ENCODE results near the gene SLC12A8. TPM values are rescaled to one million over a fixed set of nuclear protein-coding genes. Genes with fewer than 3 reads are reported as not detected.

SLC12A8 gene
- total RNA-seq, 4 donors from 2014 or later = 0.26 to 4.7 (median 0.58) TPM; not detected in 1

- no peak for DNase-seq
- TF ChIP-seq POLR2A (IDR thresholded peaks at IDR 0.05) (no peak), CTCF (IDR thresholded peaks at IDR 0.05) (no peak)
- no peaks in the 10 kb centered on the region for H3K4me1 ChIP-seq
- no peaks in the 10 kb centered on the region for H3K27me3 ChIP-seq
- H3K36me3 ChIP-seq = no peaks in the 10 kb centered on the region
- no peaks in the 10 kb centered on the region for H3K9me3 ChIP-seq
- H3K4me3 ChIP-seq = no peak overlapping the region
- intact Hi-C loops (cut with DNase I; ENCODE audit: low total_unique reads) = no loop called here
- peak overlapping the region in 1 of 2 donors; percentile 49 for H3K27ac ChIP-seq
Measured at GRCh38 chr3:125128861-125129501, 83.6 kb downstream of the SLC12A8 start.

- DNase-seq = no peak
- no peaks in the 10 kb centered on the region for H3K27me3 ChIP-seq
- intact Hi-C loops (cut with DNase I; ENCODE audit: low total_unique reads) = no loop called here
- H3K36me3 ChIP-seq = no peaks in the 10 kb centered on the region
- TF ChIP-seq POLR2A (IDR thresholded peaks at IDR 0.05) (no peak), CTCF (IDR thresholded peaks at IDR 0.05) (no peak)
- H3K4me3 ChIP-seq = no peak overlapping the region
- no peak overlapping the region for H3K27ac ChIP-seq
- no peaks in the 10 kb centered on the region for H3K4me1 ChIP-seq
- H3K9me3 ChIP-seq = no peaks in the 10 kb centered on the region
Measured at GRCh38 chr3:125126323-125126722, 86.2 kb downstream of the SLC12A8 start.

GRCh38 chr3:125125821-125126245 is 86.7 kb downstream of the SLC12A8 start:
- intact Hi-C loops (cut with DNase I; ENCODE audit: low total_unique reads) = no loop called here
- no peaks in the 10 kb centered on the region for H3K4me1 ChIP-seq
- DNase-seq = no peak
- no peak overlapping the region for H3K4me3 ChIP-seq
- no peaks in the 10 kb centered on the region for H3K27me3 ChIP-seq
- TF ChIP-seq POLR2A (IDR thresholded peaks at IDR 0.05) (no peak), CTCF (IDR thresholded peaks at IDR 0.05) (no peak)
- H3K9me3 ChIP-seq = no peaks in the 10 kb centered on the region
- H3K27ac ChIP-seq = no peak overlapping the region
- H3K36me3 ChIP-seq = no peaks in the 10 kb centered on the region

- DNase-seq = no peak
- H3K27ac ChIP-seq = no peak overlapping the region
- intact Hi-C loops (cut with DNase I; ENCODE audit: low total_unique reads) = no loop called here
Measured at GRCh38 chr3:125123451-125124305, 88.9 kb downstream of the SLC12A8 start.

More at GRCh38 chr3:125123451-125124305, 88.9 kb downstream of the SLC12A8 start:
- Histone ChIP-seq H3K9me3 (no peaks in the 10 kb centered on the region), H3K4me1 (no peaks in the 10 kb centered on the region), H3K27me3 (no peaks in the 10 kb centered on the region), H3K4me3 (no peak overlapping the region), H3K36me3 (no peaks in the 10 kb centered on the region)
- no peak for TF ChIP-seq POLR2A (IDR thresholded peaks at IDR 0.05)
- TF ChIP-seq CTCF (IDR thresholded peaks at IDR 0.05) = no peak
